Measurements from ENCODE around the gene RGS3.
"Not testable (repeated sequence)": the region's sequence is repeated elsewhere in the genome, so short reads cannot be mapped to it uniquely, and the experiment has no call there.

RGS3 gene

DNA sequence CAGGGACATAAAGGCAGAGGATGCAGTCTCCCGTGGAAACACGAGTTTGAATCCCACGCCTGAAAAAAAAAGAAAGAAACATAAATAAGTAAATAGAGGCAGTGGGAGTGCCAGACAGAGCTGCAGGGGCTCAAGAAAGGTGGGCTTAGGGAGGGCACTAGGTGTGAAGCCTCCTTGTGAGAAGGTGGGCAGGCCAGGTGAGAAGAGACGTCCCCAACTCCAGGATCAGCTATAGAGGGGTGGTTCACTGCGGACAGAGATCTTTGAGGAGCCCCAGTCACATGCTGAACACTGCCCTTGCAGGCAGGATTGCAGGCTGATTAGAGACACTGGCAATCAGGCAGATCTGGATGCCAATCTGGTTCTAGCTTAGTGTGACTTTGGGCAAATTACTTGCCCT, 172.1 kb downstream of the RGS3 start:
- no peaks in the 10 kb centered on the region for H3K9me3 ChIP-seq (ENCODE audit: insufficient read depth, low read depth, low read length)
- peaks cover 53% of the 10 kb centered on the region for H3K27me3 ChIP-seq (ENCODE audit: insufficient read depth, low read length)
- no peaks in the 10 kb centered on the region for H3K36me3 ChIP-seq (ENCODE audit: insufficient read depth, low read depth, low read length)
- H3K9ac ChIP-seq (ENCODE audit: low read depth, low read length) = no peak overlapping the region
- H3K4me1 ChIP-seq (ENCODE audit: insufficient read depth, low read length) = peaks cover 4% of the 10 kb centered on the region
- H3K4me3 ChIP-seq (ENCODE audit: low read length) = no peak overlapping the region
- no peak overlapping the region for H3K27ac ChIP-seq (ENCODE audit: low read length)

DNA sequence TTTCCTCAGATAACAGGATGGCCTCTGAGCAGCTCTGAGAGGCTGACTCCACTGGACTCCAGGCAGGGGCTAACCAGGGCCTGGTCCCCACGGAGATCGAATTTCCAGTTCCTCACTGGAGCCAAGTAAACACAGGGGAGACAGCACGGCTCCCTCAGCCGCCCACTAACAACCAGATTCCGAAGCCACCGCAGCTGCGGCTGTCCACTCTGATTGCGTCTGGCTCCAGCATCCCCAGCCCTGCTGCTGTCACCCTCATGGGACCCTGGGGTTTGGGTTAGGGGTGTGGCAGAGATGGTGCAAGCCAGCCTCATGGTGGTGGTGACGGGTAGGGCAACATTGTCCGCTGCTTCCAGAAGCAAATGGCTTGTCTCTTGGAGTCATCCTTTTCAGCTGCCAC, 172.6 kb downstream of the RGS3 start:
- peaks cover 4% of the 10 kb centered on the region for H3K4me1 ChIP-seq (ENCODE audit: insufficient read depth, low read length)
- H3K36me3 ChIP-seq (ENCODE audit: insufficient read depth, low read depth, low read length) = no peaks in the 10 kb centered on the region
- H3K27ac ChIP-seq (ENCODE audit: low read length) = no peak overlapping the region
- no peak overlapping the region for H3K9ac ChIP-seq (ENCODE audit: low read depth, low read length)
- H3K4me3 ChIP-seq (ENCODE audit: low read length) = no peak overlapping the region
- no peaks in the 10 kb centered on the region for H3K9me3 ChIP-seq (ENCODE audit: insufficient read depth, low read depth, low read length)
- H3K27me3 ChIP-seq (ENCODE audit: insufficient read depth, low read length) = peaks cover 56% of the 10 kb centered on the region

DNA sequence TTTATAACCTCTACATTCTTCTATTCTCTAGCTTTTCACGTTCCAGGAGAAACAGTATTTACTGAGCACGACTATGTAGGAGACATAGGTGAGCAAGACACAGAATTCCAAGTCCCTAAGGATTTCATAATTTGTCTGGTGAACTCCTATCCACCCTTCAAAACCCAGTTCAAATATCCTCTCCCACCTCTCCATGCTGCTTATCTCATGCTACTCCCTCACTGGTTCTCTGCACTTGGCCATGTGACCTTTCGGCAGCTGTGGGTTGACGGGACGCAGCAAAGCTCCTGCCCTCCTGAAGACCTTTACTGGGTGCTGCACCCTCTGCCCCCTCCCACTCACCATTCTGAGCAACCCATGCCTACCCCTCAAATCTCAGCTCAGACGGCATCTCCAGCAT, 173.2 kb downstream of the RGS3 start:
- peaks cover 56% of the 10 kb centered on the region for H3K27me3 ChIP-seq (ENCODE audit: insufficient read depth, low read length)

DNA sequence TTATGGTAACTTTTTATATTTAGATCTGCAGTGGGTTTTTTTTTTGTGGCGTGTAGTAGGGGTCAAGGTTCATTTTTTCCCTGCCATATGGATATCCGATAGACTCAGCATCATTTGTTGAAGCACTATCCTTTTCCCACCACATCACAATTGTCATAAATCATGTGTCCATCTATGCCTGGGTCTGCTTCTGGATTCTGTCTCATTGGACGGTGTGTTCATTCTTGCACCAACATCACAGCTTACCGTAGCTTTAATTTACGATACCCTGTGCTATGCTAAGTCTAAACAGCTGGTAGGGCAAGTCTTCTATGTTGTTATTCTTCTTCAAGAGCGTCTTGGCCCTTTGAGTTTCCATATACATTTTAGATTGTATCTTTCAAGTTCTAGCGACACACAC, 175.0 kb downstream of the RGS3 start:
- Histone ChIP-seq H3K27ac (ENCODE audit: low read length) (no peak overlapping the region), H3K9ac (ENCODE audit: low read depth, low read length) (no peak overlapping the region), H3K9me3 (ENCODE audit: insufficient read depth, low read depth, low read length) (no peaks in the 10 kb centered on the region), H3K27me3 (ENCODE audit: insufficient read depth, low read length) (peaks cover 70% of the 10 kb centered on the region), H3K36me3 (ENCODE audit: insufficient read depth, low read depth, low read length) (no peaks in the 10 kb centered on the region), H3K4me1 (ENCODE audit: insufficient read depth, low read length) (peaks cover 4% of the 10 kb centered on the region), H3K4me3 (ENCODE audit: low read length) (no peak overlapping the region)

More for the DNA sequence above, 173.2 kb downstream of the RGS3 start:
- H3K9ac ChIP-seq (ENCODE audit: low read depth, low read length) = no peak overlapping the region
- H3K4me3 ChIP-seq (ENCODE audit: low read length) = no peak overlapping the region
- no peak overlapping the region for H3K27ac ChIP-seq (ENCODE audit: low read length)
- peaks cover 4% of the 10 kb centered on the region for H3K4me1 ChIP-seq (ENCODE audit: insufficient read depth, low read length)
- no peaks in the 10 kb centered on the region for H3K9me3 ChIP-seq (ENCODE audit: insufficient read depth, low read depth, low read length)
- H3K36me3 ChIP-seq (ENCODE audit: insufficient read depth, low read depth, low read length) = no peaks in the 10 kb centered on the region

DNA sequence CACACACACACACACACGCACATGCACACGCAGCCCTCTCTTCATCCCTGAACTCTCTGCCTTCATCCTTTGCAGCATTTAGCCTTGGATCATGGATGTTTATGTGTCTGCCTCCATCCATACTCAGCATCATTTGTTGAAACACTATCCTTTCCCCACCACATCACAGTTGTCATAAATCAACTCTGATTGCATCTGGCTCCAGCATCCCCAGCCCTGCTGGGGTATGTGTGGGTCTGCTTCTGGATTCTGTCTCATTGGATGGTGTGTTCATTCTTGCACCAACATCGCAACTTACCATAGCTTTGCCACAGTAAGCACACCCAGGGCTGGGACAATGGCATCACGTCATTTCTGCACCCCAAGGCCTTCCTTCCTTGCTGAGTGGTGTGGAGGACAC, 175.4 kb downstream of the RGS3 start:
- H3K4me1 ChIP-seq (ENCODE audit: insufficient read depth, low read length) = peaks cover 4% of the 10 kb centered on the region
- H3K9ac ChIP-seq (ENCODE audit: low read depth, low read length) = no peak overlapping the region
- H3K9me3 ChIP-seq (ENCODE audit: insufficient read depth, low read depth, low read length) = no peaks in the 10 kb centered on the region
- H3K27ac ChIP-seq (ENCODE audit: low read length) = no peak overlapping the region
- H3K4me3 ChIP-seq (ENCODE audit: low read length) = no peak overlapping the region
- H3K36me3 ChIP-seq (ENCODE audit: insufficient read depth, low read depth, low read length) = no peaks in the 10 kb centered on the region
- peaks cover 74% of the 10 kb centered on the region for H3K27me3 ChIP-seq (ENCODE audit: insufficient read depth, low read length)

DNA sequence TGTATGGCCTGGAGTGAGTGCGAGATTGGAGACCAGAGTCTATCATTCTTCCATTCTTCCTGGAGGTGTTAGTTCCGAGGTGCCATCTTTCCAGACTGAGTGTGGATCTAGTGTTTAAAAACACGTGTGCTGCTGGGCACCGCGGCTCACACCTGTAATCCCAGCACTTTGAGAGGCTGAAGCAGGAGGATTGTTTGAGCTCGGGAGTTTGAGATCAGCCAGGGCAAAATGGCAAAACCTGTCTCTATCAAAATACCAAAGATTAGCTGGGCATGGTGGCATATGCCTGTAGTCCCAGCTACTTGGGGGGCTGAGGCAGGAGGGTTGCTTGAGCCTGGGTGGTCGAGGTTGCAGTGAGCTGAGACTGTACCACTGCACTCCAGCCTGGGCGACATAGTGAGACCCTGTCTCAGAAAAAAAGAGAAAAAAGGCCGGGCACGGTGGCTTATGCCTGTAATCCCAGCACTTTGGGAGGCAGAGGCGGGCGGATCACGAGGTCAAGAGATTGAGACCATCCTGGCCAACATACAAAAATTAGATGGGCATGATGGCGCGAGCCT, 176.0 kb downstream of the RGS3 start:
- not testable (repeated sequence) for H3K27ac ChIP-seq (ENCODE audit: low read length); H3K4me1 ChIP-seq (ENCODE audit: insufficient read depth, low read length); H3K4me3 ChIP-seq (ENCODE audit: low read length)

DNA sequence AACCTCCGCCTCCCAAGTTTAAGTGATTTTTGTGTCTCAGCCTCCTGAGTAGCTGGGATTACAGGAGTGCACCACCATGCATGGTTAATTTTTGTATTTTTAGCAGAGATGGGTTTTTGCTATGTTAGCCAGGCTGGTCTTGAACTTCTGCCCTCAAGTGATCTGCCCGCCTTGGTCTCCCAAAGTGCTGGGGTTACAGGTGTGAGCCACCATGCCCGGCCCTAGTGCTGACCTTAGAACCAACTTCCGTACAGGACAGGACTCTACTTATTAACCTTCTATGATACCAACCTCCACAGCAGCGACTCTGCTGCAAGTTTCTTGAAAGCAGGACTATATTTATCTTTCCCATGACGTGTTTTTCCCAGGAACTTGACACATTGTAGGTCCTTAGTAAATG, 176.9 kb downstream of the RGS3 start:
- Histone ChIP-seq H3K27me3 (ENCODE audit: insufficient read depth, low read length) (peaks cover 87% of the 10 kb centered on the region), H3K27ac (ENCODE audit: low read length) (no peak overlapping the region), H3K4me1 (ENCODE audit: insufficient read depth, low read length) (no peaks in the 10 kb centered on the region), H3K9ac (ENCODE audit: low read depth, low read length) (no peak overlapping the region), H3K9me3 (ENCODE audit: insufficient read depth, low read depth, low read length) (no peaks in the 10 kb centered on the region), H3K4me3 (ENCODE audit: low read length) (no peak overlapping the region), H3K36me3 (ENCODE audit: insufficient read depth, low read depth, low read length) (no peaks in the 10 kb centered on the region)

More for the DNA sequence above, 176.0 kb downstream of the RGS3 start:
- H3K9ac ChIP-seq (ENCODE audit: low read depth, low read length); H3K36me3 ChIP-seq (ENCODE audit: insufficient read depth, low read depth, low read length); H3K9me3 ChIP-seq (ENCODE audit: insufficient read depth, low read depth, low read length): not testable (repeated sequence)
- peaks cover 80% of the 10 kb centered on the region for H3K27me3 ChIP-seq (ENCODE audit: insufficient read depth, low read length)

DNA sequence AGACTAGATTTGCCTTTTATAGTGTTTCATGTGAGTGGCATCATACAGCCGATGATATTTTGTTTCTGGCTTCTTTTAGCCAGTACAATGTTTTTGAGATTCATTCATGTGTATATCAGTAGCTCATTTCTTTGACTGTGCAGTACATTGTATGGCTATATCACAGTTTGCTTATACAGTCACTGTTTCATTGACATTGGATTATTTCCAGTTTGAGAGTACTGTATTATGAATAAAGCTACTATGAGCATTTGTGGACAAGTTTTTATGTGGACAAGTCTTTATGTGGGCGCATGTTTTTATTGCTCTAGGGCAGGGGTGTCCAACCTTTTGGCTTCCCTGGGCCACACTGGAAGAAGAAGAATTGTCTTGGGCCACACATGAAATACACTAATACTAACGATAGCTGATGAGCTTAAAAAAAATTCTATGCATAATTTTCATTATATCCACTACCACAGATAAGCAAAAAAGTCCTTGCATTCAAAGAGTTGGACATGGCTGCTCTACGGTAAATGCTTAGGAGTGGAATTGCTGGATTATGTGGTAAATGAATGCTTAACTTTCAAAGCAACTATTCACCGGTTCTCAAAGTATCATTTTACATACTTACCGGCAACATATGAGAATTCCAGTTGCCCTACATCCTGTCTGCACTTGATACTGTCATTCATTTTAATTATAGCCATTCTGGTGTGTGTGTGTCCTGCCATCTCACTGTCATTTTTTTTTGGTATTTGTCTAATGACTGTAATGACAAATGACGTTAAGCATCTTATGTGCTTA, 177.8 kb downstream of the RGS3 start:
- no peaks in the 10 kb centered on the region for H3K9me3 ChIP-seq (ENCODE audit: insufficient read depth, low read depth, low read length)
- no peaks in the 10 kb centered on the region for H3K36me3 ChIP-seq (ENCODE audit: insufficient read depth, low read depth, low read length)
- H3K27me3 ChIP-seq (ENCODE audit: insufficient read depth, low read length) = peaks cover 87% of the 10 kb centered on the region
- no peak overlapping the region for H3K4me3 ChIP-seq (ENCODE audit: low read length)
- no peak overlapping the region for H3K27ac ChIP-seq (ENCODE audit: low read length)
- H3K9ac ChIP-seq (ENCODE audit: low read depth, low read length) = no peak overlapping the region
- no peaks in the 10 kb centered on the region for H3K4me1 ChIP-seq (ENCODE audit: insufficient read depth, low read length)

DNA sequence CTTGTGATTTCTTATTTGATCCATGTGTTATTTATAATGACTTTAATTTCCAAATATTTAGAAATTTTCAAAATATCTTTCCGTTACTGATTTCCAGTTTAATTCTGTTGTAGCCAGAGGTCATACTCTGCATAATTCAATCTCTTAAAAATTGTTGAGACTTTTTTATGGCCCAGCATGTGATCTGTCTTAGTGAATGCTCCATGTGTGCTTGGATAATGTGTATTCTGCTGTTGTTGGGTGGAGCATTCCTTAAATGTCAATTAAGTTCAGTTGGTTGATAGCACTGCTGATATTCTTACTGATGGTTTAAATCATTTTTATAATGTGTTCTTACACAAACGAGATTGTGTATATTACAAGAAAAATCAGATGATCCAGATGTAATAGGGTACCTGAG, 180.8 kb downstream of the RGS3 start:
- no peaks in the 10 kb centered on the region for H3K36me3 ChIP-seq (ENCODE audit: insufficient read depth, low read depth, low read length)
- H3K4me1 ChIP-seq (ENCODE audit: insufficient read depth, low read length) = no peaks in the 10 kb centered on the region
- H3K9ac ChIP-seq (ENCODE audit: low read depth, low read length) = no peak overlapping the region
- H3K27me3 ChIP-seq (ENCODE audit: insufficient read depth, low read length) = peaks cover 99% of the 10 kb centered on the region
- H3K4me3 ChIP-seq (ENCODE audit: low read length) = no peak overlapping the region
- H3K27ac ChIP-seq (ENCODE audit: low read length) = no peak overlapping the region
- no peaks in the 10 kb centered on the region for H3K9me3 ChIP-seq (ENCODE audit: insufficient read depth, low read depth, low read length)

DNA sequence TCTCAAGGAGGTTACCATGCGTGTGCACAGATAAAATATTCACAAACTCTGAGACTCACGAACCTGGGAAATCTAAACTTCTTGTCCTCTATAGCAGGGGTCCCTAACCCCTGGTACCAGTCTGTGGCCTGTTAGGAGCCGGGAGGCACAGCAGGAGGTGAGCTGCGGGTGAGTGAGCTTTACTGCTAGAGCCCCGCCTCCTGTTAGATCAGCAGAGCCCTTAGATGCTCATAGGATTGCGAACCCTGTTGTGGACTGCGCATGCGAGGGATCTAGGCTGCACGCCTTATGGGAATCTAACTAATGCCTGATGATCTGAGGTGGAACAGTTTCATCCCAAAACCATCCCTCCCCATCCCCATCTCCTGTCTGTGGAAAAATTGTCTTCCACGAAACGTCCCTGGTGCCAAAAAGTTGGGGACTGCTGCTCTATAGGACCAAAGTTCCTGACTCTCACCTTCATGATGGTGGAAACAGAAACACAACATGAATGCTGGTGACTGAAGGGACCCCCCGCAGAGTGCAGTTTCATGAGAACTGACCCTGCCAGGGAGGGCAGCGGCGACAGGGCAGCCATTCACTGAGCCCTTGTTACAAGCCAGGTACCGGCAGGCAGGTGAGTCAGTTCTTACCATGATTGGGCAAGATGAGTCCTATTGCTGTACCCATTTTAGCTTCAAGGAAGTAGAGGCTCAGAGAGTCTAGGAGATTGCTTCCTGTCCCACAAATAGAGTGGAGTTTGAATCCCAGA, 181.9 kb downstream of the RGS3 start:
- no peaks in the 10 kb centered on the region for H3K9me3 ChIP-seq (ENCODE audit: insufficient read depth, low read depth, low read length)
- H3K9ac ChIP-seq (ENCODE audit: low read depth, low read length) = no peak overlapping the region
- H3K27me3 ChIP-seq (ENCODE audit: insufficient read depth, low read length) = peaks cover 100% of the 10 kb centered on the region
- H3K4me3 ChIP-seq (ENCODE audit: low read length) = no peak overlapping the region
- H3K36me3 ChIP-seq (ENCODE audit: insufficient read depth, low read depth, low read length) = no peaks in the 10 kb centered on the region
- H3K27ac ChIP-seq (ENCODE audit: low read length) = no peak overlapping the region
- peaks cover under 1% of the 10 kb centered on the region; the same call in 1 of the 2 replicates for H3K4me1 ChIP-seq (ENCODE audit: insufficient read depth, low read length)

DNA sequence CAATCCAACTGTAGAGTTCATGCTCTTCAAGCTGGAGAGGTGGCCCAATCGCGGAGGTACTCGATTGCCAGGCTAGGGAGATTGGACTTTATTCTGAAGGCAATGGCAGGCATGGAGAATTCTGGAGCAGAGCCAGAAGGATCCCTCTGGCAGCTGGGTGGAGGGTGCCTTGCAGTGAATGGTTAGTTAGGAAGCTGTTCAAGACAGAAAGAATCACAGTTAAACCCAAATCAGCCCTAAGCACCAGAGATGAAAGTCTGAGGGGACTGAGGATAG, 182.4 kb downstream of the RGS3 start:
- Histone ChIP-seq H3K9ac (ENCODE audit: low read depth, low read length) (no peak overlapping the region), H3K27me3 (ENCODE audit: insufficient read depth, low read length) (peaks cover 100% of the 10 kb centered on the region), H3K4me1 (ENCODE audit: insufficient read depth, low read length) (peaks cover 5% of the 10 kb centered on the region; the same call in 1 of the 2 replicates)

DNA sequence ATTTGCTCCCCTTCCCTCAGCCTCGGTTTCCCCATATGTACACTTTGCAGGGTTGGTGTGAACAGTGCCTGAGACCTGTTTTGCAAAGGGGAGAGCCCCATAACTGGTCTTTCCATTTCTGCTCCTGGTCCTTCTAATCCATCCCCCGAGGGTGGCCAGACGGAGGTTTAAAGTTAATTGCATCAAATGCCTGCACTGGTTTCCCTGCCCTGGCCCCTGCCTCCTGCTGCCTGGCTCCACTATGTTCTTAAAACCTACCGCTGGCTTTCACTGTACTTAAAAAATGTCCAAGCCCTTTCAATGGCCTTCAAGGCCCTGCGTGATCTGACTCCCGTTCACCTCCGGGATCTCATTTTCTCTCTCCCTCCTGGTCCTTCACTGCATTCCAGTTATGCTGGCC, 183.0 kb downstream of the RGS3 start:
- H3K36me3 ChIP-seq (ENCODE audit: insufficient read depth, low read depth, low read length) = no peaks in the 10 kb centered on the region
- no peak overlapping the region for H3K27ac ChIP-seq (ENCODE audit: low read length)
- peaks cover 5% of the 10 kb centered on the region; the same call in 1 of the 2 replicates for H3K4me1 ChIP-seq (ENCODE audit: insufficient read depth, low read length)
- H3K4me3 ChIP-seq (ENCODE audit: low read length) = no peak overlapping the region
- no peaks in the 10 kb centered on the region for H3K9me3 ChIP-seq (ENCODE audit: insufficient read depth, low read depth, low read length)
- H3K27me3 ChIP-seq (ENCODE audit: insufficient read depth, low read length) = peaks cover 100% of the 10 kb centered on the region
- no peak overlapping the region for H3K9ac ChIP-seq (ENCODE audit: low read depth, low read length)

More for the DNA sequence above, 182.4 kb downstream of the RGS3 start:
- H3K36me3 ChIP-seq (ENCODE audit: insufficient read depth, low read depth, low read length) = no peaks in the 10 kb centered on the region
- no peaks in the 10 kb centered on the region for H3K9me3 ChIP-seq (ENCODE audit: insufficient read depth, low read depth, low read length)
- no peak overlapping the region for H3K4me3 ChIP-seq (ENCODE audit: low read length)
- no peak overlapping the region for H3K27ac ChIP-seq (ENCODE audit: low read length)

Data from iPS-20b (cell line).